GM06990 (cell line): ENCODE measurements around the gene PRRC2B.

Experiments
- DNase-seq: peaks from one replicate; pipeline ENCODE4 v3.0.0-alpha.2; 2011; ENCODE audit not compliant: insufficient read length; ENCODE audit errors: extremely low read depth
- H3K27me3 ChIP-seq: replicated peaks from 2 replicates; pipeline ENCODE4 v1.6.0; 2011; ENCODE audit warnings: low read length; ENCODE audit not compliant: control insufficient read depth, insufficient read depth
- H3K36me3 ChIP-seq: 2 replicates; pipeline ENCODE4 v1.5.1; 2011; ENCODE audit warnings: low read length; ENCODE audit not compliant: control insufficient read depth, insufficient read depth
- H3K4me3 ChIP-seq: replicated peaks from 2 replicates; pipeline ENCODE4 v1.5.1; 2011; ENCODE audit warnings: low read depth, mild to moderate bottlenecking, control low read depth, low read length
- TF ChIP-seq, protein P1 (sequence below): IDR thresholded peaks from 2 replicates; pipeline ENCODE4 v1.5.1; 2011; ENCODE audit warnings: low read length, control low read depth, mild to moderate bottlenecking, inconsistent platforms; ENCODE audit not compliant: insufficient read depth, poor library complexity, severe bottlenecking

Gene PRRC2B

DNA sequence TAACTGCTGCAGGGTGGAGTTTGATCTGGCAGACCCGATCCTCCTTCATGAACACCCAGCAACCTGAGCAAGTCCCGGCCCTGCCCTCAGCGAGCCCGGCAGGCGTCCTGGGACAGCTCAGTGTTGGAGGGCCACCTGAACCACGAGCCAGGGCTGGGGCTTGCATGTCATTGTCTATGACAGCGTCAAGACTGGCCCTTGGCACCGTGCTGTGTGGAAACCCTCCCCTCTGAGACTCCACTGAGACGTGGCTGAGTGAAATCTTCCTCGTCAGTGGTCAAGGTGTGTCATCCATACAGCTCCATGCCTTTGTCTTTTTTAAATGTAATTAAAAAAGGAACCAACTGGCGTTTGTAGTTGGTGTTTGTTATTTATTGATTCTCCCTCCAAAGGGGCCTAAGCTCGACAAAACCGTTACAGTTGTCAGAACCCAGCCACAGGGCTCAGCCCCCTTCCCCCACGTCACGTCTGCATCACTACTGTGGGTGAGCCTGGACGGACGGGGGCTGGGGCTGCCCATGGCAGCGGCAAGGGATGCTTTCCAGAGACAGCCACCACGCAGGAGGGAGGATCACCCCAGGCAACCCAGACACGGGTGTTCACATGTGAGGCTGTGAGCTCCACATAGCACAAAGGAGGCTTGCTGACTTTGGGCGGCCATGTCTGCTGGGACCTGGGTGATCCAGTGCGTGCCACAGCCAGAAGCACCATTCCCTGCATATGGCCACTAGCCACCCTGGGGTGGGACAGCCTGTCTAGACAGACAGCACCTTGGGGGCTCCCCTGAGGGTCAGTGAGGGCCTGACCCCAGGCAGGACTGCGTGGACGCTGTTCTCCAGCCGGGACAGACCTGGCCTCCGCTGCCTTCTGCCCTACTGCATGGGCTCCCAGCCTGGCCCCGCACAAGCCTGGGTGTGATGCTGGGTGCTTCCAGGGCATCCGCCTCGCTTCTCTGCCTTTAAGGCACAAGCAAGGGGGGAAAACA lies 129.9 kb downstream of the PRRC2B start:
- no peak overlapping the region for H3K4me3 ChIP-seq
- H3K36me3 ChIP-seq: peaks cover 30% of the 10 kb centered on the region
- no peak for DNase-seq
- no peaks in the 10 kb centered on the region for H3K27me3 ChIP-seq
- TF ChIP-seq, protein P1, sequence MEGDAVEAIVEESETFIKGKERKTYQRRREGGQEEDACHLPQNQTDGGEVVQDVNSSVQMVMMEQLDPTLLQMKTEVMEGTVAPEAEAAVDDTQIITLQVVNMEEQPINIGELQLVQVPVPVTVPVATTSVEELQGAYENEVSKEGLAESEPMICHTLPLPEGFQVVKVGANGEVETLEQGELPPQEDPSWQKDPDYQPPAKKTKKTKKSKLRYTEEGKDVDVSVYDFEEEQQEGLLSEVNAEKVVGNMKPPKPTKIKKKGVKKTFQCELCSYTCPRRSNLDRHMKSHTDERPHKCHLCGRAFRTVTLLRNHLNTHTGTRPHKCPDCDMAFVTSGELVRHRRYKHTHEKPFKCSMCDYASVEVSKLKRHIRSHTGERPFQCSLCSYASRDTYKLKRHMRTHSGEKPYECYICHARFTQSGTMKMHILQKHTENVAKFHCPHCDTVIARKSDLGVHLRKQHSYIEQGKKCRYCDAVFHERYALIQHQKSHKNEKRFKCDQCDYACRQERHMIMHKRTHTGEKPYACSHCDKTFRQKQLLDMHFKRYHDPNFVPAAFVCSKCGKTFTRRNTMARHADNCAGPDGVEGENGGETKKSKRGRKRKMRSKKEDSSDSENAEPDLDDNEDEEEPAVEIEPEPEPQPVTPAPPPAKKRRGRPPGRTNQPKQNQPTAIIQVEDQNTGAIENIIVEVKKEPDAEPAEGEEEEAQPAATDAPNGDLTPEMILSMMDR: no peak

- TF ChIP-seq, protein P1: no peak
- Histone ChIP-seq H3K27me3 (no peaks in the 10 kb centered on the region), H3K4me3 (no peak overlapping the region), H3K36me3 (peaks cover 30% of the 10 kb centered on the region)
- no peak for DNase-seq
Measured at GRCh38 chr9:131524665-131525315, 130.9 kb downstream of the PRRC2B start.

DNA sequence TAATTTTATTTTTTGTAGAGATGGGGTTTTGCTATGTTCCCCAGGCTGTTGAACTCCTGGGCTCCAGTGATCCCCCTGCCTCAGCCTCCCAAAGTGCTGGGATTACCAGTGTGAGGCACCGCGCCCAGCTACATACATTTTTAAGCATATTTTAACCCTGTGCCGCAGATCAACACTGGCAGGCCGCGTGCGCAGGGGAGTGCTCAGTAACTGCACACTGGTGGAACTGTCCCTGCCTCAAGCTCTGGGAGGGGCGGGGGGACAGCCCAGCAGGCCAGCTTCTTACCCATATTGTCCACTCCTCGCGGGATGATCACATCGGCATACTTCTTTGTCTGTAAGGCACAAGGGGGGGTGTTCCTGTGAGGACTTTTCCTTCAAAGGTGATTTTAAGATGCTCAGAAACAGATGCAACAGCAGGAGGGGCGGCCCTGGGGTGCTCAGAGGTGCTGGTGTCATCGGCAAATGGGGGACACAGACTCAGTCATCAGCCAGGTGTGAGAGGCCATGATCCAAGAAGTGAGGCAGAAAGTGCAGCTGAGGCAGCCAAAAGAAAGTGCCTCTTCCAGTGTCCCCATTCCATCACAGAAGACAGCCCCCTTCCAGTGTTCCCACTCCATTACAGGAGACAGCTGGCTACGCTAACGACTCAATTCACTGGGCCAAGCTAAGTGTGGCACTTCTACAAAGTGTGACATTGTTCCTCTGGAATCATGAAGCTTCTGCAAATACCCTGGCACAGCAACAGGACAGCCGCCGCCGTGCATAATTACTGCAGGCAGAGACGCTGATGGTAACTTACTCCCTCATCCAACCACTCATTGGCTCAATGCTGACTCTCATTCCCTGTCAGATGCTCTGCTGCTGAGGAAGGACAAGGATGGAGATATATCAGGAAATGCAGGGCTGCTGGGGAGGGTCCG lies 132.0 kb downstream of the PRRC2B start:
- H3K27me3 ChIP-seq: no peaks in the 10 kb centered on the region
- peaks cover 26% of the 10 kb centered on the region for H3K36me3 ChIP-seq
- H3K4me3 ChIP-seq: no peak overlapping the region
- TF ChIP-seq, protein P1: no peak
- no peak for DNase-seq

GRCh38 chr9:131528186-131528585 lies 134.3 kb downstream of the PRRC2B start:
- Histone ChIP-seq H3K27me3 (no peaks in the 10 kb centered on the region), H3K4me3 (no peak overlapping the region), H3K36me3 (peaks cover 24% of the 10 kb centered on the region)
- TF ChIP-seq, protein P1: no peak
- no peak for DNase-seq

DNA sequence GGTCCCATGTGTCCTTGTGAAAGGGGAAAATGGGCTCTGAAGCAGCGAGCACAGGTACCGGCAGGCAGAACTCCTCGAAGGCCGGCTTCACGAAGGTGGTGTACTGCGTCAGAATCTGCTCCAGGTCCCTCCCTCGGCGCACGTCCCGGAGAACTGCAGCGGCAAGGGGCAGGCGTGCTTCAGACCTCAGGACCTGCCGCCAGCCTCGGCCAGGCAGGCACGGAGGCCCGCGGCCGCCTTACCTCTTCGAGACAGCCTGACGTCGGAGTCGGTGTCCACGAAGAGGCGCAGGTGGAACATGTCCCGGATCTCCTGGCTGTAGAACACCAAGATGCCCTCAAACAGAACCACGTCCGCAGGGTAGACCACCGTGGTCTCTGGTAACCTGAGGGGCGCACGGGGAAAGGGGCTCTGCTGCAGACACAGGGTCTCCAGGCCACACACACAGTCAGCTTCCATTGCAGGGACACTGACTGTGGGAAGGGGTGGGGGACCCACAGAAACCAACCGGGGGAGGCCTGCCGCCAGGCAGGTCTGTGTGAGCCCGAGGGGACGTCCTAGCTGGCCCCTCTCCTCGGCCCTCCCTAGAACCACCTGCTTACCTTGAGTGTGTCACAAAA lies 135.1 kb downstream of the PRRC2B start:
- peaks cover 19% of the 10 kb centered on the region for H3K36me3 ChIP-seq

More for the DNA sequence above, 135.1 kb downstream of the PRRC2B start:
- H3K27me3 ChIP-seq: no peaks in the 10 kb centered on the region
- DNase-seq: no peak
- TF ChIP-seq, protein P1: no peak
- H3K4me3 ChIP-seq: no peak overlapping the region
